Nephron progenitor cell (in vitro differentiated cells): ENCODE data around the gene HDAC5.

Source experiments
- DNase-seq: peaks from one replicate; pipeline ENCODE4 v3.0.0; 2021
- H3K27ac Mint-ChIP-seq: 2 replicates; pipeline ENCODE4 v1.8.0; 2021; ENCODE audit warnings: mild to moderate bottlenecking, moderate library complexity, mixed read lengths
- H3K27me3 Mint-ChIP-seq: 2 replicates; pipeline ENCODE4 v1.8.0; 2021; ENCODE audit warnings: mild to moderate bottlenecking, low read depth, mixed read lengths; ENCODE audit not compliant: poor library complexity
- H3K36me3 Mint-ChIP-seq: 2 replicates; pipeline ENCODE4 v1.8.0; 2021; ENCODE audit warnings: low read depth, mixed read lengths
- H3K4me1 Mint-ChIP-seq: 2 replicates; pipeline ENCODE4 v1.8.0; 2021; ENCODE audit warnings: mixed read lengths
- H3K4me3 Mint-ChIP-seq: 2 replicates; pipeline ENCODE4 v1.8.0; 2021; ENCODE audit warnings: mild to moderate bottlenecking, moderate library complexity, mixed read lengths
- H3K9me3 Mint-ChIP-seq: 2 replicates; pipeline ENCODE4 v1.8.0; 2021; ENCODE audit warnings: mild to moderate bottlenecking, moderate library complexity, mixed read lengths
- CTCF ChIP-seq: fragments of 200-600 bp; sonication (generic); IDR thresholded peaks from 2 replicates; pipeline ENCODE4 v1.5.0; 2021; ENCODE audit warnings: antibody characterized with exemption

HDAC5 gene

GRCh38 chr17:44123356-44124117 is at the start of gene HDAC5:
Gene HDAC5, minus strand, starts transcription at chr17:44123641. Its CDS starts 6,126 bp downstream, at chr17:44117515.
- Mint-ChIP-seq H3K4me3 (peak within 1 kb of the TSS; percentile 96), H3K27me3 (peaks cover 15% of the 10 kb centered on the region), H3K9me3 (no peaks in the 10 kb centered on the region), H3K27ac (peak within 1 kb of the TSS; percentile 96), H3K36me3 (no peaks in the 10 kb centered on the region), H3K4me1 (peaks cover 45% of the 10 kb centered on the region)
- DNase-seq, result peak; percentile 93
- TF ChIP-seq CTCF, result peak; percentile 33

GRCh38 chr17:44171931-44172455 is 48.6 kb upstream of the HDAC5 start:
- H3K4me3 Mint-ChIP-seq, result no peak overlapping the region
- peaks cover 17% of the 10 kb centered on the region for H3K36me3 Mint-ChIP-seq
- no peak for DNase-seq
- peak overlapping the region; percentile 92 for H3K27ac Mint-ChIP-seq
- H3K4me1 Mint-ChIP-seq, result peaks cover 38% of the 10 kb centered on the region
- H3K9me3 Mint-ChIP-seq, result no peaks in the 10 kb centered on the region
- H3K27me3 Mint-ChIP-seq, result no peaks in the 10 kb centered on the region
- TF ChIP-seq CTCF, result no peak

- H3K4me3 Mint-ChIP-seq, result no peak within 1 kb of the TSS
- H3K36me3 Mint-ChIP-seq, result peaks cover 7% of the 10 kb centered on the region
- peaks cover 37% of the 10 kb centered on the region for H3K4me1 Mint-ChIP-seq
- H3K9me3 Mint-ChIP-seq, result no peaks in the 10 kb centered on the region
- H3K27ac Mint-ChIP-seq, result peak within 1 kb of the TSS; percentile 46
- no peak for DNase-seq
- no peak for TF ChIP-seq CTCF
- H3K27me3 Mint-ChIP-seq, result no peaks in the 10 kb centered on the region
Measured at GRCh38 chr17:44170499-44171201, 47.2 kb upstream of the HDAC5 start, which contains the start of gene ASB16. Gene ASB16, plus strand, starts transcription at chr17:44170704. Its CDS starts 86 bp downstream, at chr17:44170790.

- H3K36me3 Mint-ChIP-seq, result peaks cover 4% of the 10 kb centered on the region
Measured at GRCh38 chr17:44170135-44170498, 46.7 kb upstream of the HDAC5 start.

GRCh38 chr17:44167181-44167861 is 43.9 kb upstream of the HDAC5 start:
- no peak for TF ChIP-seq CTCF
- Mint-ChIP-seq H3K4me3 (no peak overlapping the region), H3K9me3 (no peaks in the 10 kb centered on the region), H3K4me1 (peaks cover 33% of the 10 kb centered on the region), H3K36me3 (peaks cover 6% of the 10 kb centered on the region), H3K27ac (no peak overlapping the region), H3K27me3 (peaks cover 3% of the 10 kb centered on the region)
- DNase-seq, result no peak

More at GRCh38 chr17:44170135-44170498, 46.7 kb upstream of the HDAC5 start:
- H3K27ac Mint-ChIP-seq, result peak overlapping the region; percentile 46
- no peak for TF ChIP-seq CTCF
- no peak for DNase-seq
- peaks cover 35% of the 10 kb centered on the region for H3K4me1 Mint-ChIP-seq
- peaks cover 3% of the 10 kb centered on the region for H3K27me3 Mint-ChIP-seq
- no peak overlapping the region for H3K4me3 Mint-ChIP-seq
- no peaks in the 10 kb centered on the region for H3K9me3 Mint-ChIP-seq
